CD14-positive monocyte (primary cell): Measurements from ENCODE around the gene PIEZO1. TPM values are rescaled to one million over a fixed set of nuclear protein-coding genes. Genes with fewer than 3 reads are reported as not detected.
A peak's percentile ranks its signal among the peaks of the same experiment; 100 is the strongest.

Experiments
- DNase-seq, 3 donors: peaks; one replicate each; pipeline ENCODE4 v3.0.0-alpha.2; 2011 to 2022
- H2AFZ ChIP-seq: 2 replicates; pipeline ENCODE4 v1.6.0; 2012; ENCODE audit warnings: mild to moderate bottlenecking, low read depth, low read length, inconsistent platforms; ENCODE audit not compliant: insufficient read depth, poor library complexity, severe bottlenecking
- H3K27ac ChIP-seq, 2 donors: 1 replicate in 1 of 2; 2 replicates in 1 of 2; pipeline ENCODE4 v1.5.1; 2012 to 2013; ENCODE audit warnings: low read length in 2 of 2, control low read depth in 1 of 2, inconsistent platforms in 1 of 2, low read depth in 1 of 2, mild to moderate bottlenecking in 1 of 2
- H3K27me3 ChIP-seq, 2 donors: one replicate each; pipeline versions ENCODE4 v1.6.0 to v1.6.1; 2011 to 2013; ENCODE audit warnings: low read length in 2 of 2; ENCODE audit not compliant: control insufficient read depth in 2 of 2, insufficient read depth in 2 of 2
- H3K36me3 ChIP-seq, 2 donors: replicated peaks in 1 of 2; 1 replicate in 1 of 2; 2 replicates in 1 of 2; pipeline versions ENCODE4 v1.5.1 to v1.6.1; 2012 to 2013; ENCODE audit warnings: low read length in 2 of 2, control low read depth in 1 of 2, inconsistent platforms in 1 of 2, mild to moderate bottlenecking in 1 of 2; ENCODE audit not compliant: insufficient read depth in 2 of 2, control insufficient read depth in 1 of 2
- H3K4me1 ChIP-seq, 2 donors: 1 replicate in 1 of 2; 2 replicates in 1 of 2; pipeline versions ENCODE4 v1.5.1 to v1.6.1; 2012 to 2013; ENCODE audit warnings: low read length in 2 of 2, control low read depth in 1 of 2, inconsistent platforms in 1 of 2, mild to moderate bottlenecking in 1 of 2, moderate library complexity in 1 of 2; ENCODE audit not compliant: insufficient read depth in 2 of 2, control insufficient read depth in 1 of 2
- H3K4me2 ChIP-seq: replicated peaks from 2 replicates; pipeline ENCODE3; 2012; ENCODE audit warnings: low read length, moderate library complexity, mild to moderate bottlenecking; ENCODE audit not compliant: poor library complexity, severe bottlenecking; ENCODE audit errors: extremely low read depth
- H3K4me3 ChIP-seq, 3 experiments: fragments of 200-600 bp in 1 of 3; sonication (generic) in 1 of 3; replicated peaks in 1 of 3; 1 replicate in 2 of 3; 2 replicates in 1 of 3; pipeline ENCODE4 v1.5.1; 2011 to 2013; ENCODE audit warnings: low read length in 3 of 3, mild to moderate bottlenecking in 3 of 3, control low read depth in 2 of 3, low read depth in 2 of 3, inconsistent platforms in 1 of 3, moderate library complexity in 1 of 3
- H3K79me2 ChIP-seq: 2 replicates; pipeline ENCODE4 v1.6.0; 2012; ENCODE audit warnings: mild to moderate bottlenecking, control low read depth, inconsistent platforms, low read length, moderate library complexity; ENCODE audit not compliant: insufficient read depth
- H3K9ac ChIP-seq: 2 replicates; pipeline ENCODE4 v1.6.0; 2017; ENCODE audit warnings: low read length, mild to moderate bottlenecking; ENCODE audit not compliant: insufficient read depth, poor library complexity, severe bottlenecking
- H3K9me3 ChIP-seq, 2 donors: replicated peaks in 1 of 2; 1 replicate in 1 of 2; 2 replicates in 1 of 2; pipeline versions ENCODE4 v1.5.1 to v1.6.1; 2012 to 2013; ENCODE audit warnings: low read length in 2 of 2, control low read depth in 1 of 2; ENCODE audit not compliant: control insufficient read depth in 1 of 2, insufficient read depth in 1 of 2
- H4K20me1 ChIP-seq: 2 replicates; pipeline ENCODE4 v1.6.0; 2012; ENCODE audit warnings: mild to moderate bottlenecking, low read length, control low read depth, moderate library complexity; ENCODE audit not compliant: insufficient read depth
- H3K27ac Mint-ChIP-seq, 7 donors: one replicate each; pipeline ENCODE4 v1.8.0; 2020; ENCODE audit warnings: mild to moderate bottlenecking in 7 of 7, mixed read lengths in 7 of 7, moderate library complexity in 6 of 7, inconsistent platforms in 2 of 7
- H3K27me3 Mint-ChIP-seq, 3 donors: one replicate each; pipeline ENCODE4 v1.8.0; 2021 to 2022; ENCODE audit warnings: low read depth in 3 of 3, mild to moderate bottlenecking in 3 of 3, mixed read lengths in 3 of 3, moderate library complexity in 3 of 3, inconsistent platforms in 1 of 3
- H3K36me3 Mint-ChIP-seq, 2 donors: one replicate each; pipeline ENCODE4 v1.8.0; 2020; ENCODE audit warnings: mixed read lengths in 2 of 2, inconsistent platforms in 1 of 2, mild to moderate bottlenecking in 1 of 2
- H3K4me1 Mint-ChIP-seq: one replicate; pipeline ENCODE4 v1.8.0; 2020; ENCODE audit warnings: mild to moderate bottlenecking, mixed read lengths
- H3K4me3 Mint-ChIP-seq, 2 donors: one replicate each; pipeline ENCODE4 v1.8.0; 2020; ENCODE audit warnings: mild to moderate bottlenecking in 2 of 2, mixed read lengths in 2 of 2, moderate library complexity in 1 of 2
- H3K9me3 Mint-ChIP-seq, 7 donors: one replicate each; pipeline ENCODE4 v1.8.0; 2020 to 2022; ENCODE audit warnings: mixed read lengths in 7 of 7, mild to moderate bottlenecking in 6 of 7, moderate library complexity in 6 of 7, inconsistent platforms in 2 of 7
- CTCF ChIP-seq: fragments of 200-600 bp; IDR thresholded peaks from one replicate; pipeline ENCODE4 v1.8.0; 2022; ENCODE audit warnings: antibody characterized with exemption, mild to moderate bottlenecking
- WGBS: methylation state at CpG from one replicate; pipeline ENCODE4 v1.1.5; 2013; ENCODE audit warnings: missing lambda C conversion rate; ENCODE audit not compliant: insufficient coverage; 5-methylcytosine and 5-hydroxymethylcytosine counted together
- intact Hi-C, 2 donors: fragments of 100-400 bp; cut with micrococcal nuclease; formaldehyde crosslinking; loops; one replicate each; pipeline versions ENCODE4 v1.15.0 to v1.15.1; 2023
- polyA plus RNA-seq, 3 donors: library from polyadenylated mRNA; depleted of rRNA in 1 of 3; unstranded in 2 of 3; stranded (reverse) in 1 of 3; fragments of 300-500 nt in 2 of 3; fragments of >200 nt in 1 of 3; fragmentation: Illumina TruSeq in 2 of 3; gene quantifications; 1 replicate in 2 of 3; 2 replicates in 1 of 3; pipeline ENCODE4 v1.2.3, GENCODE V29; 2012 to 2021

The PIEZO1 gene
- polyA plus RNA-seq, 3 donors, result 10.2 to 405 (median 15.0) TPM

- no peak overlapping the region for H3K27ac ChIP-seq
- H2AFZ ChIP-seq, result no peak overlapping the region
- WGBS, result 3% methylated on average over 16 of the region's 16 CpGs
- H3K4me1 Mint-ChIP-seq, result peaks cover 33% of the 10 kb centered on the region
- H3K27me3 Mint-ChIP-seq, result no peaks in the 10 kb centered on the region
- peaks cover 18% of the 10 kb centered on the region for H4K20me1 ChIP-seq
- H3K79me2 ChIP-seq, result peaks cover 67% of the 10 kb centered on the region
- peak overlapping the region; percentile 79 for H3K4me2 ChIP-seq
- H3K9me3 ChIP-seq, result no peaks in the 10 kb centered on the region
- H3K36me3 Mint-ChIP-seq, result peaks cover 13 to 22% of the 10 kb centered on the region in 2 donors
- peak overlapping the region in 1 of 2 donors; percentile 30 for H3K4me3 Mint-ChIP-seq
- peaks cover 0 to 5% (median 0%) of the 10 kb centered on the region in 7 donors for H3K9me3 Mint-ChIP-seq
- H3K27ac Mint-ChIP-seq, result no peak overlapping the region
- DNase-seq, result no peak
- TF ChIP-seq CTCF, result no peak
- H3K9ac ChIP-seq, result no peak overlapping the region
- H3K36me3 ChIP-seq, result peaks cover 9 to 18% of the 10 kb centered on the region in 2 donors
- intact Hi-C loops, result no loop called here
- H3K27me3 ChIP-seq, result no peaks in the 10 kb centered on the region
- H3K4me3 ChIP-seq, result peak overlapping the region in 1 of 3 experiments; percentile 76
- H3K4me1 ChIP-seq, result peaks cover 44 to 56% of the 10 kb centered on the region in 2 donors
These were observed 19.1 kb upstream of the PIEZO1 start for GRCh38 chr16:88804173-88804551.

GRCh38 chr16:88803264-88803987 is 18.4 kb upstream of the PIEZO1 start, which contains the start of gene CDT1:
TSS of gene CDT1 (plus strand) at chr16:88803789. CDS start at chr16:88803832, 43 bp downstream.
- Histone ChIP-seq H3K27ac (peak within 1 kb of the TSS; percentile 30 to 55), H3K9ac (peak within 1 kb of the TSS; percentile 62), H4K20me1 (peaks cover 14% of the 10 kb centered on the region), H3K4me2 (peak within 1 kb of the TSS; percentile 79), H2AFZ (peak within 1 kb of the TSS; percentile 73), H3K4me1 (peaks cover 44 to 56% of the 10 kb centered on the region in 2 donors), H3K27me3 (no peaks in the 10 kb centered on the region), H3K79me2 (peaks cover 66% of the 10 kb centered on the region), H3K9me3 (no peaks in the 10 kb centered on the region), H3K36me3 (peaks cover 5 to 11% of the 10 kb centered on the region in 2 donors), H3K4me3 (peak within 1 kb of the TSS; percentile 35 to 76 (median 47))
- H3K27ac Mint-ChIP-seq, result peak within 1 kb of the TSS; percentile 54 to 89 (median 85)
- peak; percentile 77 to 87 (median 83) for DNase-seq
- peaks cover 0 to 5% (median 0%) of the 10 kb centered on the region in 7 donors for H3K9me3 Mint-ChIP-seq
- peaks cover 32% of the 10 kb centered on the region for H3K4me1 Mint-ChIP-seq
- H3K36me3 Mint-ChIP-seq, result peaks cover 7 to 15% of the 10 kb centered on the region in 2 donors
- intact Hi-C loops, result loop anchor here in 1 of 2 donors (1.0 kb wide), 1 partner anchor 9 kb away; no protein-coding TSS in a partner anchor
- H3K27me3 Mint-ChIP-seq, result no peaks in the 10 kb centered on the region
- under 1% methylated on average over 85 of the region's 98 CpGs for WGBS
- no peak for TF ChIP-seq CTCF
- H3K4me3 Mint-ChIP-seq, result peak within 1 kb of the TSS; percentile 72 to 80
